NB4 (cell line): ENCODE results near the gene NPIPA8.
"Not testable (repeated sequence)": the region's sequence is repeated elsewhere in the genome, so short reads cannot be mapped to it uniquely, and the experiment has no call there.

Experiments
- POLR2A ChIP-seq: IDR thresholded peaks from 2 replicates; pipeline ENCODE4 v1.6.1; 2011; ENCODE audit warnings: mild to moderate bottlenecking; ENCODE audit not compliant: insufficient read length; ENCODE audit errors: extremely low read depth
- TF ChIP-seq, protein P1 (sequence below): IDR thresholded peaks from one replicate; pipeline ENCODE4 v1.5.1; 2012; ENCODE audit warnings: low read depth, low read length

DNA sequence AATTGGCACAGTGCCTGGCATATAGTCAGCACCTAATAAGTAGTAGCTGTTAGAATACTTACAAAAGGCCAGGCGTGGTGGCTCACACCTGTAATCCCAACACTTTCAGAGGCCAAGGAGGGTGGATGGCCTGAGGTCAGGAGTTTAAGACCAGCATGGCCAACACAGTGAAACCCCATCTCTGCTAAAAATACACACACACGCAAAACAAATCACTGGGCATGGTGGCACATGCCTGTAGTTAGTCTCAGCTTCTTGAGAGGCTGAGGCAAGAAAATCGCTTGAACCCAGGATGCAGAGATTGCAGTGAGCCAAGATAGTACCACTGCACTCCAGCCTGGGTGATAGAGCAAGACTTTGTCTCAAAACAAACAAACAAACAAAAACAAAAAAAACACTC lies 29.3 kb downstream of the NPIPA8 start:
- not testable (repeated sequence) for TF ChIP-seq POLR2A
- TF ChIP-seq, protein P1, sequence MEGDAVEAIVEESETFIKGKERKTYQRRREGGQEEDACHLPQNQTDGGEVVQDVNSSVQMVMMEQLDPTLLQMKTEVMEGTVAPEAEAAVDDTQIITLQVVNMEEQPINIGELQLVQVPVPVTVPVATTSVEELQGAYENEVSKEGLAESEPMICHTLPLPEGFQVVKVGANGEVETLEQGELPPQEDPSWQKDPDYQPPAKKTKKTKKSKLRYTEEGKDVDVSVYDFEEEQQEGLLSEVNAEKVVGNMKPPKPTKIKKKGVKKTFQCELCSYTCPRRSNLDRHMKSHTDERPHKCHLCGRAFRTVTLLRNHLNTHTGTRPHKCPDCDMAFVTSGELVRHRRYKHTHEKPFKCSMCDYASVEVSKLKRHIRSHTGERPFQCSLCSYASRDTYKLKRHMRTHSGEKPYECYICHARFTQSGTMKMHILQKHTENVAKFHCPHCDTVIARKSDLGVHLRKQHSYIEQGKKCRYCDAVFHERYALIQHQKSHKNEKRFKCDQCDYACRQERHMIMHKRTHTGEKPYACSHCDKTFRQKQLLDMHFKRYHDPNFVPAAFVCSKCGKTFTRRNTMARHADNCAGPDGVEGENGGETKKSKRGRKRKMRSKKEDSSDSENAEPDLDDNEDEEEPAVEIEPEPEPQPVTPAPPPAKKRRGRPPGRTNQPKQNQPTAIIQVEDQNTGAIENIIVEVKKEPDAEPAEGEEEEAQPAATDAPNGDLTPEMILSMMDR = not testable (repeated sequence)
